HCT116 (cell line): Measurements from ENCODE around the gene DHRSX.

Experiments
- ATF3 ChIP-seq: IDR thresholded peaks from 2 replicates; pipeline ENCODE4 v1.6.1; 2012
- CBX3 ChIP-seq: IDR thresholded peaks from 2 replicates; pipeline ENCODE4 v1.6.1; 2012; ENCODE audit warnings: low read depth
- CTCF ChIP-seq, 3 experiments: fragments of 200-600 bp in 1 of 3; sonication (generic) in 1 of 3; IDR thresholded peaks in 2 of 3; conservative IDR thresholded peaks in 1 of 3; 2 replicates each; pipeline ENCODE4 v1.5.1; 2012 to 2017; ENCODE audit warnings: low read depth in 2 of 3, low read length in 2 of 3, antibody characterized with exemption in 1 of 3, borderline replicate concordance in 1 of 3, control low read depth in 1 of 3, mild to moderate bottlenecking in 1 of 3, mixed read lengths in 1 of 3, mixed run types in 1 of 3, moderate library complexity in 1 of 3; ENCODE audit not compliant: insufficient read depth in 1 of 3
- EGR1 ChIP-seq: IDR thresholded peaks from 2 replicates; pipeline ENCODE4 v1.6.1; 2012; ENCODE audit warnings: low read depth
- ELF1 ChIP-seq: IDR thresholded peaks from 2 replicates; pipeline ENCODE4 v1.6.1; 2012; ENCODE audit warnings: low read depth, borderline replicate concordance
- EZH2 ChIP-seq: fragments of 200-600 bp; sonication (generic); IDR thresholded peaks from 2 replicates; pipeline ENCODE4 v1.6.1; 2017; ENCODE audit warnings: antibody characterized with exemption, mixed run types
- EZH2phosphoT487 ChIP-seq: fragments of 200-600 bp; IDR thresholded peaks from 2 replicates; pipeline ENCODE4 v1.6.1; 2018; ENCODE audit warnings: antibody characterized with exemption, borderline replicate concordance
- FOSL1 ChIP-seq: IDR thresholded peaks from 2 replicates; pipeline ENCODE4 v1.6.1; 2012; ENCODE audit warnings: low read depth
- JUND ChIP-seq: IDR thresholded peaks from 2 replicates; pipeline ENCODE4 v1.6.1; 2012
- POLR2A ChIP-seq: IDR thresholded peaks from 2 replicates; pipeline ENCODE4 v1.7.0; 2011; ENCODE audit warnings: borderline replicate concordance; ENCODE audit not compliant: insufficient read depth, insufficient read length; ENCODE audit errors: extremely low read depth
- POLR2AphosphoS5 ChIP-seq: IDR thresholded peaks from 2 replicates; pipeline ENCODE4 v1.6.1; 2011; ENCODE audit warnings: mild to moderate bottlenecking, low read depth, low read length, moderate library complexity
- SRF ChIP-seq: IDR thresholded peaks from 2 replicates; pipeline ENCODE4 v1.6.1; 2012; ENCODE audit warnings: low read depth
- YY1 ChIP-seq: IDR thresholded peaks from 2 replicates; pipeline ENCODE4 v1.6.1; 2011; ENCODE audit warnings: low read length, low read depth, moderate library complexity, mild to moderate bottlenecking; ENCODE audit not compliant: insufficient replicate concordance; ENCODE audit errors: extremely low read depth

- no peak for TF ChIP-seq CTCF (IDR thresholded peaks at IDR 0.05 in 2 of 3, conservative IDR thresholded peaks at IDR 0.05 in 1 of 3; ENCODE audit: borderline replicate concordance in 1 of 3, insufficient read depth in 1 of 3, low read depth in 2 of 3, low read length in 2 of 3)
- no peak for TF ChIP-seq ELF1
- TF ChIP-seq YY1 = no peak
- TF ChIP-seq POLR2AphosphoS5 = no peak
- no peak for TF ChIP-seq EGR1
- TF ChIP-seq SRF = no peak
- TF ChIP-seq EZH2 = no peak
- TF ChIP-seq POLR2A = no peak
- TF ChIP-seq FOSL1 = no peak
- no peak for TF ChIP-seq JUND
- TF ChIP-seq ATF3 = no peak
- no peak for TF ChIP-seq EZH2phosphoT487
- TF ChIP-seq CBX3 = no peak
These were observed 116.3 kb downstream of the DHRSX start for GRCh38 chrX:2384486-2384885.
